Measurements from ENCODE around the gene SPTA1.

GRCh38 chr1:158644449-158644848 is 42.1 kb downstream of the SPTA1 start:
- TF ChIP-seq CTCF (IDR thresholded peaks at IDR 0.05) (no peak), POLR2A (IDR thresholded peaks at IDR 0.05) (no peak)

All from lower leg skin (tissue), 3 donors.